COR-L47 (cell line): Measurements from ENCODE around the gene MAD1L1.

ENCODE experiments used
- DNase-seq: peaks from one replicate; lab custom pipeline; 2025; lab: John Stamatoyannopoulos, UW

The MAD1L1 gene

GRCh38 chr7:2218444-2218785, 14.3 kb downstream of the MAD1L1 start:
- DNase-seq: no peak

- no peak for DNase-seq
Observed at GRCh38 chr7:2217716-2218443, 14.9 kb downstream of the MAD1L1 start.

GRCh38 chr7:2217206-2217605, 15.5 kb downstream of the MAD1L1 start:
- no peak for DNase-seq

GRCh38 chr7:2215851-2216250, 16.9 kb downstream of the MAD1L1 start:
- no peak for DNase-seq

- no peak for DNase-seq
Observed at GRCh38 chr7:2214636-2215035, 18.1 kb downstream of the MAD1L1 start.

- no peak for DNase-seq
Observed at GRCh38 chr7:2213551-2214215, 19.1 kb downstream of the MAD1L1 start.

- DNase-seq: no peak
Observed at GRCh38 chr7:2212906-2213305, 19.8 kb downstream of the MAD1L1 start.

GRCh38 chr7:2211926-2212325, 20.8 kb downstream of the MAD1L1 start:
- no peak for DNase-seq

- DNase-seq: no peak
Observed at GRCh38 chr7:2211259-2211880, 21.4 kb downstream of the MAD1L1 start.

- no peak for DNase-seq
Observed at GRCh38 chr7:2210551-2211258, 22.0 kb downstream of the MAD1L1 start.

GRCh38 chr7:2209961-2210323, 22.8 kb downstream of the MAD1L1 start:
- DNase-seq: no peak

GRCh38 chr7:2209146-2209960, 23.4 kb downstream of the MAD1L1 start:
- DNase-seq: peak; percentile 44

- DNase-seq: no peak
Observed at GRCh38 chr7:2208712-2209111, 24.0 kb downstream of the MAD1L1 start.

- no peak for DNase-seq
Observed at GRCh38 chr7:2205036-2205780, 27.5 kb downstream of the MAD1L1 start.

GRCh38 chr7:2204446-2204845, 28.3 kb downstream of the MAD1L1 start:
- DNase-seq: no peak

- no peak for DNase-seq
Observed at GRCh38 chr7:2203766-2204300, 28.9 kb downstream of the MAD1L1 start.

- no peak for DNase-seq
Observed at GRCh38 chr7:2202901-2203765, 29.6 kb downstream of the MAD1L1 start.

GRCh38 chr7:2202361-2202761, 30.4 kb downstream of the MAD1L1 start:
- DNase-seq: no peak

GRCh38 chr7:2201686-2202360, 30.9 kb downstream of the MAD1L1 start:
- DNase-seq: no peak
